HL-60 (cell line): ENCODE results near the gene TSC22D4.
"Not testable (repeated sequence)": the region's sequence is repeated elsewhere in the genome, so short reads cannot be mapped to it uniquely, and the experiment has no call there.

Experiments used
- DNase-seq, 2 experiments: peaks; one replicate each; pipeline ENCODE4 v3.0.0-alpha.2; 2010 to 2020; ENCODE audit warnings: low read depth in 1 of 2, low spot score in 1 of 2
- H3K27ac ChIP-seq: fragments of 250-450 bp; sonication (Bioruptor Pico); replicated peaks from 2 replicates; pipeline ENCODE4 v1.5.1; 2020; ENCODE audit warnings: mild to moderate bottlenecking, moderate library complexity
- H3K27me3 ChIP-seq: fragments of 250-450 bp; sonication (Bioruptor Pico); 2 replicates; pipeline ENCODE4 v1.5.1; 2021; ENCODE audit warnings: mild to moderate bottlenecking, moderate library complexity; ENCODE audit not compliant: insufficient read depth, poor library complexity, severe bottlenecking
- H3K4me3 ChIP-seq: replicated peaks from 2 replicates; pipeline ENCODE4 v1.5.1; 2011; ENCODE audit warnings: mild to moderate bottlenecking, control low read depth, low read length; ENCODE audit not compliant: insufficient read depth
- CTCF ChIP-seq: IDR thresholded peaks from one replicate; pipeline ENCODE4 v1.5.1; 2011; ENCODE audit warnings: low read length, control low read depth, inconsistent platforms; ENCODE audit not compliant: insufficient read depth
- GABPA ChIP-seq: IDR thresholded peaks from 2 replicates; pipeline ENCODE4 v1.6.1; 2012; ENCODE audit warnings: low read depth
- POLR2AphosphoS5 ChIP-seq: IDR thresholded peaks from 2 replicates; pipeline ENCODE4 v1.6.1; 2012; ENCODE audit warnings: low read depth
- REST ChIP-seq: IDR thresholded peaks from 2 replicates; pipeline ENCODE4 v1.6.1; 2012; ENCODE audit warnings: low read depth; ENCODE audit not compliant: insufficient replicate concordance
- SPI1 ChIP-seq: IDR thresholded peaks from 2 replicates; pipeline ENCODE4 v1.6.1; 2012; ENCODE audit warnings: low read depth, mild to moderate bottlenecking, borderline replicate concordance

Gene TSC22D4

GRCh38 chr7:100504887-100505611, 26.0 kb upstream of the TSC22D4 start:
- no peak for DNase-seq
- no peak overlapping the region for H3K27ac ChIP-seq
- H3K27me3 ChIP-seq = peaks cover 7% of the 10 kb centered on the region
- TF ChIP-seq SPI1 = no peak
- TF ChIP-seq CTCF = no peak
- no peak for TF ChIP-seq REST
- TF ChIP-seq POLR2AphosphoS5 = no peak
- no peak for TF ChIP-seq GABPA
- H3K4me3 ChIP-seq = no peak overlapping the region

GRCh38 chr7:100504031-100504430, 25.0 kb upstream of the TSC22D4 start:
- not testable (repeated sequence) for H3K27me3 ChIP-seq, H3K4me3 ChIP-seq, H3K27ac ChIP-seq, DNase-seq

- H3K27me3 ChIP-seq, DNase-seq, H3K27ac ChIP-seq, H3K4me3 ChIP-seq: not testable (repeated sequence)
Observed at GRCh38 chr7:100500743-100501142, 21.7 kb upstream of the TSC22D4 start.

- Histone ChIP-seq H3K27ac (no peak overlapping the region), H3K27me3 (peaks cover 20% of the 10 kb centered on the region), H3K4me3 (no peak overlapping the region)
- TF ChIP-seq CTCF = no peak
- no peak for TF ChIP-seq POLR2AphosphoS5
- no peak for TF ChIP-seq SPI1
- TF ChIP-seq GABPA = no peak
- no peak for TF ChIP-seq REST
- DNase-seq = no peak
Observed at GRCh38 chr7:100496509-100496908, 17.5 kb upstream of the TSC22D4 start.
